A549 (cell line): ENCODE results near the gene ZNF225.

Source experiments
- CHD2 ChIP-seq: fragments of 150-350 bp; IDR thresholded peaks from 2 replicates; pipeline ENCODE4 v1.6.1; 2014; ENCODE audit warnings: low read length; ENCODE audit not compliant: partially characterized antibody
- EHMT2 ChIP-seq: fragments of 200-600 bp; sonication (generic); IDR thresholded peaks from 2 replicates; pipeline ENCODE4 v1.6.1; 2016; ENCODE audit warnings: antibody characterized with exemption, low read depth, mild to moderate bottlenecking, moderate library complexity
- POLR2A ChIP-seq: IDR thresholded peaks from 2 replicates; pipeline ENCODE4 v1.6.1; 2012; ENCODE audit warnings: mild to moderate bottlenecking, low read length

DNA sequence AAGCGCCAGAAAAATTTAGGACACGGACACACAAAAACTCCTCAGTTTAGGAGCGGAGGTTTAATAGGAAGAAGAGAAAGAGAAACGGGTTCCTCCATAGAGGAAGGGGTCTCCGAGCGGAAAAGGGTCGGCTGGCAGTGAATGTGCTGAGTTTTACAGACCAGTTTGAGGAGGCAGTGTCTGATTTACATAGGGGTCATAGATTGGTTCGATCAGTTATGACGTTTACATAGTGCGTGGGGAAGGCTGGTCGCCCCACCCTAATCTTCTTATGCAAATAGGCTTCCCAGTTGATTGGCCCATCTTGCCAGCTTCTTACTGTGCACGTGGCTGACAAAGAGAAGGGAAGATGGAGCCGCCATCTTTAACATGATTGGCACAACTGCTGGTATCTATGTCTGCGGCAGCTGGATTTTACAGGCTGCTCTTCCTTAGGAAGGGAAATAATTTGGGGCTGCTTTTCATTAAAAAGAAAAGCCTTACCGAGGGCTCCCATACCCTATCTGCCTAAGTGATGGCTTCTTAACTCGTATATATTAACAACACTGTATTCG, 1.2 kb upstream of the ZNF225 start:
- TF ChIP-seq CHD2 (no peak), POLR2A (no peak), EHMT2 (no peak)
